Activated CD4-positive, CD25-positive, alpha-beta regulatory T cell treated with anti-CD3 and anti-CD28 coated beads, Interleukin-2, amount 50 U/mL, for 72 hours (primary cell): Measurements from ENCODE around the gene ITSN1.

Experiments
- DNase-seq: peaks from one replicate; pipeline ENCODE4 v3.0.0; 2021

The ITSN1 gene

GRCh38 chr21:33817138-33817537 is 174.8 kb downstream of the ITSN1 start:
- DNase-seq, result no peak

GRCh38 chr21:33817663-33818451 is 175.6 kb downstream of the ITSN1 start:
- no peak for DNase-seq

- no peak for DNase-seq
Observed at GRCh38 chr21:33820230-33820770, 178.0 kb downstream of the ITSN1 start.

- DNase-seq, result no peak
Observed at GRCh38 chr21:33820798-33821197, 178.5 kb downstream of the ITSN1 start.

GRCh38 chr21:33821503-33822322 is 179.4 kb downstream of the ITSN1 start:
- no peak for DNase-seq

GRCh38 chr21:33824156-33824941 is 182.0 kb downstream of the ITSN1 start:
- no peak for DNase-seq

GRCh38 chr21:33825419-33825818 is 183.1 kb downstream of the ITSN1 start:
- no peak for DNase-seq

- no peak for DNase-seq
Observed at GRCh38 chr21:33825915-33826314, 183.6 kb downstream of the ITSN1 start.

GRCh38 chr21:33828083-33828482 is 185.8 kb downstream of the ITSN1 start:
- no peak for DNase-seq

- no peak for DNase-seq
Observed at GRCh38 chr21:33828577-33828976, 186.3 kb downstream of the ITSN1 start.

- no peak for DNase-seq
Observed at GRCh38 chr21:33829844-33830243, 187.5 kb downstream of the ITSN1 start.

GRCh38 chr21:33831962-33832659 is 189.8 kb downstream of the ITSN1 start:
- DNase-seq, result no peak

- no peak for DNase-seq
Observed at GRCh38 chr21:33834801-33835500, 192.7 kb downstream of the ITSN1 start.

GRCh38 chr21:33835920-33836319 is 193.6 kb downstream of the ITSN1 start:
- DNase-seq, result no peak

GRCh38 chr21:33836408-33836807 is 194.1 kb downstream of the ITSN1 start:
- DNase-seq, result no peak

- no peak for DNase-seq
Observed at GRCh38 chr21:33839167-33839716, 196.9 kb downstream of the ITSN1 start.

GRCh38 chr21:33839806-33840205 is 197.5 kb downstream of the ITSN1 start:
- no peak for DNase-seq

- no peak for DNase-seq
Observed at GRCh38 chr21:33840771-33841170, 198.5 kb downstream of the ITSN1 start.

- no peak for DNase-seq
Observed at GRCh38 chr21:33841561-33841960, 199.3 kb downstream of the ITSN1 start.

- DNase-seq, result no peak
Observed at GRCh38 chr21:33843216-33843615, 200.9 kb downstream of the ITSN1 start.

- no peak for DNase-seq
Observed at GRCh38 chr21:33844104-33844889, 202.0 kb downstream of the ITSN1 start.
